HL-60 (cell line): ENCODE measurements around the gene ACTRT2.

ENCODE experiments used
- CTCF ChIP-seq: IDR thresholded peaks from one replicate; pipeline ENCODE4 v1.5.1; 2011; ENCODE audit warnings: low read length, control low read depth, inconsistent platforms; ENCODE audit not compliant: insufficient read depth
- GABPA ChIP-seq: IDR thresholded peaks from 2 replicates; pipeline ENCODE4 v1.6.1; 2012; ENCODE audit warnings: low read depth
- POLR2AphosphoS5 ChIP-seq: IDR thresholded peaks from 2 replicates; pipeline ENCODE4 v1.6.1; 2012; ENCODE audit warnings: low read depth
- REST ChIP-seq: IDR thresholded peaks from 2 replicates; pipeline ENCODE4 v1.6.1; 2012; ENCODE audit warnings: low read depth; ENCODE audit not compliant: insufficient replicate concordance
- SPI1 ChIP-seq: IDR thresholded peaks from 2 replicates; pipeline ENCODE4 v1.6.1; 2012; ENCODE audit warnings: low read depth, mild to moderate bottlenecking, borderline replicate concordance

GRCh38 chr1:3063379-3064295, 42.4 kb downstream of the ACTRT2 start:
- no peak for TF ChIP-seq CTCF
- TF ChIP-seq POLR2AphosphoS5, result no peak
- no peak for TF ChIP-seq REST
- no peak for TF ChIP-seq GABPA
- TF ChIP-seq SPI1, result no peak
